Measurements from ENCODE around the gene FRS3. TPM values are rescaled to one million over a fixed set of nuclear protein-coding genes. Genes with fewer than 3 reads are reported as not detected.
A peak's percentile ranks its signal among the peaks of the same experiment; 100 is the strongest.

Gene FRS3
- total and polyA plus RNA-seq, 2 of the 13 experiments (the other 11 are each of a cell fraction or from before 2014, with no cell fraction given) = 3.0 to 7.4 TPM

DNA sequence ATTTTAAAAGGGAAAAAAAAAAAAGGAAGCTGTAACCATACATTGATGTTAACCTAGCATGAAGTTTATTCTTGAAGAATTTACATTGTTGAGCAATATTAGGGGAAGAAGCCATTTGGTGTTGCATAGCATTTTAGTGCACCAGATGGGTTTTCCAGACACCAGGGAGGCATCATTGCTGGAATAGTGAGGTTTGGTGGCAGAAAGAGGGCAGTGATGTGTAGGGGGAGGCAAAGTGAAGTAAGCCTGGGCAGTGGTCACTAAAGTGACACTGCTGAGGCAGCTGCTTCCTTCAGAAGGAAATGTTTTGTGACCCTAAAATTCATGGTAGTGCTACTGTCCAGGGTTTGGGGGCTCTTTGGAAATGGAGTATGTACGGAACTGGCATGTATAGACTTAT, 10.3 kb upstream of the FRS3 start (continued):
- TF ChIP-seq, protein P1, sequence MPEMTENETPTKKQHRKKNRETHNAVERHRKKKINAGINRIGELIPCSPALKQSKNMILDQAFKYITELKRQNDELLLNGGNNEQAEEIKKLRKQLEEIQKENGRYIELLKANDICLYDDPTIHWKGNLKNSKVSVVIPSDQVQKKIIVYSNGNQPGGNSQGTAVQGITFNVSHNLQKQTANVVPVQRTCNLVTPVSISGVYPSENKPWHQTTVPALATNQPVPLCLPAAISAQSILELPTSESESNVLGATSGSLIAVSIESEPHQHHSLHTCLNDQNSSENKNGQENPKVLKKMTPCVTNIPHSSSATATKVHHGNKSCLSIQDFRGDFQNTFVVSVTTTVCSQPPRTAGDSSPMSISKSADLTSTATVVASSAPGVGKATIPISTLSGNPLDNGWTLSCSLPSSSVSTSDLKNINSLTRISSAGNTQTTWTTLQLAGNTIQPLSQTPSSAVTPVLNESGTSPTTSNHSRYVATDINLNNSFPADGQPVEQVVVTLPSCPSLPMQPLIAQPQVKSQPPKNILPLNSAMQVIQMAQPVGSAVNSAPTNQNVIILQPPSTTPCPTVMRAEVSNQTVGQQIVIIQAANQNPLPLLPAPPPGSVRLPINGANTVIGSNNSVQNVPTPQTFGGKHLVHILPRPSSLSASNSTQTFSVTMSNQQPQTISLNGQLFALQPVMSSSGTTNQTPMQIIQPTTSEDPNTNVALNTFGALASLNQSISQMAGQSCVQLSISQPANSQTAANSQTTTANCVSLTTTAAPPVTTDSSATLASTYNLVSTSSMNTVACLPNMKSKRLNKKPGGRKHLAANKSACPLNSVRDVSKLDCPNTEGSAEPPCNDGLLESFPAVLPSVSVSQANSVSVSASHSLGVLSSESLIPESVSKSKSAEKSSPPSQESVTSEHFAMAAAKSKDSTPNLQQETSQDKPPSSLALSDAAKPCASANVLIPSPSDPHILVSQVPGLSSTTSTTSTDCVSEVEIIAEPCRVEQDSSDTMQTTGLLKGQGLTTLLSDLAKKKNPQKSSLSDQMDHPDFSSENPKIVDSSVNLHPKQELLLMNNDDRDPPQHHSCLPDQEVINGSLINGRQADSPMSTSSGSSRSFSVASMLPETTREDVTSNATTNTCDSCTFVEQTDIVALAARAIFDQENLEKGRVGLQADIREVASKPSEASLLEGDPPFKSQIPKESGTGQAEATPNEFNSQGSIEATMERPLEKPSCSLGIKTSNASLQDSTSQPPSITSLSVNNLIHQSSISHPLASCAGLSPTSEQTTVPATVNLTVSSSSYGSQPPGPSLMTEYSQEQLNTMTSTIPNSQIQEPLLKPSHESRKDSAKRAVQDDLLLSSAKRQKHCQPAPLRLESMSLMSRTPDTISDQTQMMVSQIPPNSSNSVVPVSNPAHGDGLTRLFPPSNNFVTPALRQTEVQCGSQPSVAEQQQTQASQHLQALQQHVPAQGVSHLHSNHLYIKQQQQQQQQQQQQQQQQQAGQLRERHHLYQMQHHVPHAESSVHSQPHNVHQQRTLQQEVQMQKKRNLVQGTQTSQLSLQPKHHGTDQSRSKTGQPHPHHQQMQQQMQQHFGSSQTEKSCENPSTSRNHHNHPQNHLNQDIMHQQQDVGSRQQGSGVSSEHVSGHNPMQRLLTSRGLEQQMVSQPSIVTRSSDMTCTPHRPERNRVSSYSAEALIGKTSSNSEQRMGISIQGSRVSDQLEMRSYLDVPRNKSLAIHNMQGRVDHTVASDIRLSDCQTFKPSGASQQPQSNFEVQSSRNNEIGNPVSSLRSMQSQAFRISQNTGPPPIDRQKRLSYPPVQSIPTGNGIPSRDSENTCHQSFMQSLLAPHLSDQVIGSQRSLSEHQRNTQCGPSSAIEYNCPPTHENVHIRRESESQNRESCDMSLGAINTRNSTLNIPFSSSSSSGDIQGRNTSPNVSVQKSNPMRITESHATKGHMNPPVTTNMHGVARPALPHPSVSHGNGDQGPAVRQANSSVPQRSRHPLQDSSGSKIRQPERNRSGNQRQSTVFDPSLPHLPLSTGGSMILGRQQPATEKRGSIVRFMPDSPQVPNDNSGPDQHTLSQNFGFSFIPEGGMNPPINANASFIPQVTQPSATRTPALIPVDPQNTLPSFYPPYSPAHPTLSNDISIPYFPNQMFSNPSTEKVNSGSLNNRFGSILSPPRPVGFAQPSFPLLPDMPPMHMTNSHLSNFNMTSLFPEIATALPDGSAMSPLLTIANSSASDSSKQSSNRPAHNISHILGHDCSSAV (CRISPR knock-in tag; IDR thresholded peaks at IDR 0.05; ENCODE audit: borderline replicate concordance) = no peak
- peak; percentile 57; the same call in 1 of the 2 replicates for TF ChIP-seq CEBPB (IDR thresholded peaks at IDR 0.05; ENCODE audit: borderline replicate concordance, low read depth, low read length)
- TF ChIP-seq, protein P2, sequence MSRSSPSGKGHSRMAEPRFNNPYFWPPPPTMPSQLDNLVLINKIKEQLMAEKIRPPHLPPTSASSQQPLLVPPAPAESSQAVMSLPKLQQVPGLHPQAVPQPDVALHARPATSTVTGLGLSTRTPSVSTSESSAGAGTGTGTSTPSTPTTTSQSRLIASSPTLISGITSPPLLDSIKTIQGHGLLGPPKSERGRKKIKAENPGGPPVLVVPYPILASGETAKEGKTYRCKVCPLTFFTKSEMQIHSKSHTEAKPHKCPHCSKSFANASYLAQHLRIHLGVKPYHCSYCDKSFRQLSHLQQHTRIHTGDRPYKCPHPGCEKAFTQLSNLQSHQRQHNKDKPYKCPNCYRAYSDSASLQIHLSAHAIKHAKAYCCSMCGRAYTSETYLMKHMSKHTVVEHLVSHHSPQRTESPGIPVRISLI (CRISPR knock-in tag; IDR thresholded peaks at IDR 0.05; ENCODE audit: borderline replicate concordance) = no peak
- TF ChIP-seq HNF4G (IDR thresholded peaks at IDR 0.05; ENCODE audit: borderline replicate concordance, low read depth, low read length) = no peak
- no peak for TF ChIP-seq HNF4G (CRISPR knock-in tag; IDR thresholded peaks at IDR 0.05; ENCODE audit: borderline replicate concordance, low read depth)
- TF ChIP-seq ATF7-NPFF (CRISPR knock-in tag; IDR thresholded peaks at IDR 0.05; ENCODE audit: low read depth) = no peak
- peak in 1 of 2 experiments; percentile 43; a peak in 1 of 4 replicates for TF ChIP-seq POLR2A (IDR thresholded peaks at IDR 0.05; ENCODE audit: insufficient read depth in 1 of 2, low read depth in 2 of 2, low read length in 2 of 2)
- TF ChIP-seq, protein P3, sequence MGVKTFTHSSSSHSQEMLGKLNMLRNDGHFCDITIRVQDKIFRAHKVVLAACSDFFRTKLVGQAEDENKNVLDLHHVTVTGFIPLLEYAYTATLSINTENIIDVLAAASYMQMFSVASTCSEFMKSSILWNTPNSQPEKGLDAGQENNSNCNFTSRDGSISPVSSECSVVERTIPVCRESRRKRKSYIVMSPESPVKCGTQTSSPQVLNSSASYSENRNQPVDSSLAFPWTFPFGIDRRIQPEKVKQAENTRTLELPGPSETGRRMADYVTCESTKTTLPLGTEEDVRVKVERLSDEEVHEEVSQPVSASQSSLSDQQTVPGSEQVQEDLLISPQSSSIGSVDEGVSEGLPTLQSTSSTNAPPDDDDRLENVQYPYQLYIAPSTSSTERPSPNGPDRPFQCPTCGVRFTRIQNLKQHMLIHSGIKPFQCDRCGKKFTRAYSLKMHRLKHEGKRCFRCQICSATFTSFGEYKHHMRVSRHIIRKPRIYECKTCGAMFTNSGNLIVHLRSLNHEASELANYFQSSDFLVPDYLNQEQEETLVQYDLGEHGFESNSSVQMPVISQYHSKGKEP (CRISPR knock-in tag; IDR thresholded peaks at IDR 0.05) = no peak
